Sigmoid colon (tissue), 3 donors: ENCODE measurements around the gene CFAP100.

Experiments used
- POLR2A ChIP-seq, 2 donors: fragments of 450-650 bp; IDR thresholded peaks; one replicate each; pipeline ENCODE4 v1.6.1; 2016; ENCODE audit warnings: antibody characterized with exemption in 2 of 2, mild to moderate bottlenecking in 2 of 2, moderate library complexity in 2 of 2
- TF ChIP-seq, protein P1 (sequence below), 4 experiments: fragments of 450-650 bp in 3 of 4; fragments of 200-600 bp in 1 of 4; IDR thresholded peaks; one replicate each; pipeline ENCODE4 v1.5.1; 2016 to 2019; ENCODE audit warnings: antibody characterized with exemption in 4 of 4, mild to moderate bottlenecking in 3 of 4, moderate library complexity in 2 of 4

DNA sequence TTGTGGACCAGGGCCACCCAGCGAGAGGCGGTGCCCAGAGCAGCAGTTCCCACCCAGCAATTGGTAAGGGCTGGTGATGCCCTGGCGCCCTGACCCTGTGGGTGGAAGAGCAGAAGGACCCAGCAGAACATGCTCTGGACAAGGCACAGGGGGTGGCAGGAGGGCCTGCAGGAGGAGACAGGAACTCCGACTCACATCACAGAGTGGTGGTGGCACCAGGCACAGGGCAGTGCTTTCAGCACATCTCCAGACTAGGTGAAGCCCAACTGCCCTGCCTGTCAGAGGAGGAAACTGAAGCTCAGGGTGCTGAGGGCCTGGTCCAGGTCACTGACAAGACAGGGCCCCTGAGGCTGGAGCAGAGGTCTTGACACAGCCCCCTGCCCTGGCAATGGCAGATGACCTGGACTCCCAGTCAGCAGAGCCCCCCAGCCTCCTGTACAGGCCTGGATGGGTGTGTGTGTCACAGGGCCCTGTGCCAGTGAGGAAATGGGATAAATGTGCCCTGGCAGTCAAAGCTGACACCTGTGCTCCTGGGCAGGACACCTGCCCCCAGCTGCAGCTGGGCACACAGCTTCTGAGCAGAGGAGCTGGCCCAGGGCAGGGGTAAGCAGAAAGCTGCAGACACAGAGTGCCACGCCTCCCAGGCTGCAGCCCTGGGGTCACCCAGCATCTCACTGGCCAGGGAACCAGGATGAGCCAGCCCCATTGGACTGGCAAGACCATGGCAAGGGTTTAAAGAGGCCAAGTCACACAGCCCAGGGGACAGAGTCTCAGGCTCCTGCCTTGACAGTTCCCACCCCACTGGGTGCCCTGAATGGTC, 48.9 kb upstream of the CFAP100 start:
- no peak for TF ChIP-seq POLR2A (IDR thresholded peaks at IDR 0.05)
- TF ChIP-seq, protein P1, sequence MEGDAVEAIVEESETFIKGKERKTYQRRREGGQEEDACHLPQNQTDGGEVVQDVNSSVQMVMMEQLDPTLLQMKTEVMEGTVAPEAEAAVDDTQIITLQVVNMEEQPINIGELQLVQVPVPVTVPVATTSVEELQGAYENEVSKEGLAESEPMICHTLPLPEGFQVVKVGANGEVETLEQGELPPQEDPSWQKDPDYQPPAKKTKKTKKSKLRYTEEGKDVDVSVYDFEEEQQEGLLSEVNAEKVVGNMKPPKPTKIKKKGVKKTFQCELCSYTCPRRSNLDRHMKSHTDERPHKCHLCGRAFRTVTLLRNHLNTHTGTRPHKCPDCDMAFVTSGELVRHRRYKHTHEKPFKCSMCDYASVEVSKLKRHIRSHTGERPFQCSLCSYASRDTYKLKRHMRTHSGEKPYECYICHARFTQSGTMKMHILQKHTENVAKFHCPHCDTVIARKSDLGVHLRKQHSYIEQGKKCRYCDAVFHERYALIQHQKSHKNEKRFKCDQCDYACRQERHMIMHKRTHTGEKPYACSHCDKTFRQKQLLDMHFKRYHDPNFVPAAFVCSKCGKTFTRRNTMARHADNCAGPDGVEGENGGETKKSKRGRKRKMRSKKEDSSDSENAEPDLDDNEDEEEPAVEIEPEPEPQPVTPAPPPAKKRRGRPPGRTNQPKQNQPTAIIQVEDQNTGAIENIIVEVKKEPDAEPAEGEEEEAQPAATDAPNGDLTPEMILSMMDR (IDR thresholded peaks at IDR 0.05), result no peak
